GDM1 (cell line): ENCODE measurements around the gene AMIGO1.

Experiments
- DNase-seq: peaks from one replicate; lab custom pipeline; 2025; lab: John Stamatoyannopoulos, UW

AMIGO1 gene

DNA sequence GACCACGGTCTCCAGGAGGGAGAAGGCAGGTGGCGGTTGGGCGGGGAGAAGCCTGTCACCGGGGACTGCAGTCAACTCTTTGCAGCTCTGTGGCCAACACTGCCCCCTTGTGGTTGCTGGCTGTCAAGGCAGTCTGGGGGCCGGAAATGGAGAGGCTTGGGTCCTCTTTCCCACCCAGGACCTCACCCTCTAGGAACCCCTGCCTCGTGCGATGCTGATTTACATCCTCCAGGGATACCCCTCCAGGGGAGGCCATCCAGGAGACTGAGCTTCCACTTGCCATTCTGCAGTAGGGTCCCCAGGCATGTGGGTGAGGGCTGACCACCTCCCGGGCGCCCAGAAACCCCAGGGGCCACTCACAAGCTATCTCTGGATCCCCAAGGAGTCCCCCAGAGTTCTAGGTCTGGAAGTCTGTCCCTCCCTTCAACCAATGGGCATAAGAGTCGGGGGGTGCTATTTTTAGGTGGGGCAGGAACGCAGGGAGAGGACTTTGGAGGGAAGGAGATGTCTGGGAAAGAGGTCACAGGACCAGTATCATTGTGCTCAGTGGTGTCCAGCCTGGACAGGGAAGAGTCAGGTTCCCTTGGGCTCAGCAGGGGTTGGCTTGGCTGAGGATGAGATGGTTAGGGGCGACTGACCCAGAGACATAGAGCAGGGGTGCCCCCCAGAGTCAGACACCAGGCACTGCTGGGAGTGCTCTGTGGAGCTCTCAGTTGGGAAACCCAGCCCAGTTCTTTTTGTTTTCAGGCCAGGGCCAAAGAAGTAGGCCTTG lies 23.0 kb upstream of the AMIGO1 start:
- peak; percentile 62 for DNase-seq

DNA sequence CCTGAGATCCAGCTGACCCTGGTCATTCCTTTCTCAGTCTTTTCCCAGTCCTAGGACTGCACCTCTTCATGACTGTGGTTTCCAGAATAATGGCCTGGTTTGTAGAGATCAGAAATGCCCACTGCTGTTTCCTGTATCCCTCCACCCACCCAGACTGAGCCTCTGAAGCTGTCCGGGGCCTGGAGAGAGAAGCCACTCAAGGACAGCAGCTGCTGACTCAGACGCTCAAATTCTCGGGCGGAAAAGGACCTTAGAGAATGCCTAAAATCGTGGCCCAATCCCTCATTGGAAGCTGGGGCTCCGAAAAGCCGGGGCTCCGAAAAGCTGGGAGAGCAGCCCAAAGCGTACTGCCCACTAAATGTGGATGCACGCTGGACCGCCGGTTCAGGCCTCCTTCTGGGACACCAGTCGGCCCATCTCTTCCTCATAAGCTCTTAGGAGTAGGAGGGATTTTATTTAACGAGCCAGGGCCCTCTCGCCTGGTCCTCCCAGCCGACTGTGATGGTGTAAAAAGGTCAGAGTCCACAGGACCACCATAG lies 22.4 kb upstream of the AMIGO1 start:
- no peak for DNase-seq

DNA sequence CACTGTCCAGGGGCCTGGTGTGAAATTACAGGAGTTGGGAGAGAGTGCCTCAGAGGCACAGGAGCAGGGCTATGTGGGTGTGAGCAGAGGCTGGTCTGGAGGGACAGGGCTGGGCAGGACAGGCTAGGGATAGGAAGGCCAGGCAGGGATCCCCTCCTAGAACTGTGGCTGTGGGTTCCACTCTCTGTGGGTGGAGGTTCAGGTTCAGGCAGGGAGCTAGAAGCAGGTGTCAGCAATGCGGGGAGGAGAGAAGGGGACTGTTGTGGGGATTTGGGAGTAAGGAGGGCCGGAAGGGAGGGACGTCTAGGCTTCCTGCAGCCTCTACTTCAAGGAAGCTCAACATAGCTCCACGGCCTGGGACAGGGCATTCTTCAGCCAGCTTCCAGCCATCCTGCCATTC lies 21.9 kb upstream of the AMIGO1 start:
- no peak for DNase-seq

DNA sequence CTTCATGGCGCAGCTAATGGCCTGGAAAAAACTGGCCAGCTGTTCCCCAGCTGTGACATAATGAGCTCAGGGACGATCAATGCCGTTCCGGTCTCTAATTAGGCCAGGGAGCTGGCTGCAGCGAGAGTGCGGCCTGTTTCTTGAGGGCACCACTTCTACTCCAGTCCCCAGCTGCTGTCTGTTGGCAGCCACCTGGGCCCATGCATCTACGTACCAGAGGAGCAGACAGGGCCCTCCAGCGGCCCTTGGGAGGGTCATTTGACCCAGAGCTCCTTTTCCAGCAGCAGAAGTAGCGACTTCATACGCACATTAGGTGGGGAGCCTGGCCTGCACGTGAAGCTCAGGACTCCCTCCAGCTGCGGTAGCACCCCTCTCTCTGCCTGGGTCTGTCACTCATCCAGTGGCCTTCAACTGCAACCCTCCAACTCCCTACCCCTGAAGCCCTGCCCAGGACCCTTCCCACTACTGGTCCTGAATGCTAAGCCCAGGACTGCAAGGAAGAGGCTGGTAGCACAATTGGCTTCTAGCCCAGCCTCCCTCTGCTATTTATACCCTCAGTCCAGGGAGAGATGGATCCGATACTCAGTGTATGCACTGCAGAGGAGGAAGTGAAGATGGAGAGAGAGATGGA lies 21.0 kb upstream of the AMIGO1 start:
- DNase-seq, result no peak

DNA sequence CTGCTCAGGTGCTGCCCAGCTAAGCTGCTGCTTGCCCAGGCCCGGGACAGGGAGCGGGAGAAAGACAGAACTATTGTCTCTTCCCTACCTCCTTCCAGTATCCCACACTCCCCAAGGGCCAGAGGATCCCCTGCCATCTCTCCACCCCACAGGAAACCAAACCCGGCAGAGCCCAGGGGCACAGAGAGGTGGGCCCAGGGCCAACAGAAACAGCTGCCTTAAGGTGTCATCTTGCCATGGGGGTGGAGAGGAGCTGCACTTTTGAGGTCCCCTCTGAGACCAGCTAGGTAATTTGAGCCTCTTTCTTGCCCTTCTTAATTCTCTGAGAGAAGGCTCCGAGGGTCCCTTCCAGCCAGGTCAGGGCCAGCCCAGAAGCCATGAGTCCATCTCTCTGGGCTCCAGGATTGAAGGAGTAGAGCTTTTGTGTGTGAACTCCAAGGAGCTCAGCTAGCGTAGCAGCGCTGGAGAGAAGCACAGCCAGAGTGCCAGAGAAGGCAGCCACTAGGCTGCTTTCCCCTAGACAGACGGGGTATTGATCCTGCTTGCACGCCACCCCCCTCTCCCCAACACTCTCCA lies 20.4 kb upstream of the AMIGO1 start:
- no peak for DNase-seq

DNA sequence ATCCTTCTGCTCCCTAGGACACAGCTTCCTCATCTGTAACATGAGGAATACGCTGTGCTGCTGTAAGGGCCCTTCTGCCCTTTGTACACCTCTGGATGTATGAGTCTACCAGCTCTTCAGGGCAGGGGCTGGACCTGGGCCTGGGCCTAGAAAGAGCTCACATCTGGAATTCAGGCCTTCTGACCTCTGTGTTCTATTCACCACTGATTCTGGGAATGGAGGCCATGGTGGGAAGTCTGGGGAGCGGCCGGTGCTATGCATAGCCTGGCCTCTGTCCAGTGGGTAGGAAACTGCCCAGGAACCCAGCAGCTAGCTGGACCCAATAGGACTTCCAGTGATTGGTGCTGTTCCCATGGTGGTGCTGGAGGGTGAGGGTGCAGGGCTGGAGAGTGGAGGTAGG lies 19.2 kb upstream of the AMIGO1 start:
- no peak for DNase-seq

DNA sequence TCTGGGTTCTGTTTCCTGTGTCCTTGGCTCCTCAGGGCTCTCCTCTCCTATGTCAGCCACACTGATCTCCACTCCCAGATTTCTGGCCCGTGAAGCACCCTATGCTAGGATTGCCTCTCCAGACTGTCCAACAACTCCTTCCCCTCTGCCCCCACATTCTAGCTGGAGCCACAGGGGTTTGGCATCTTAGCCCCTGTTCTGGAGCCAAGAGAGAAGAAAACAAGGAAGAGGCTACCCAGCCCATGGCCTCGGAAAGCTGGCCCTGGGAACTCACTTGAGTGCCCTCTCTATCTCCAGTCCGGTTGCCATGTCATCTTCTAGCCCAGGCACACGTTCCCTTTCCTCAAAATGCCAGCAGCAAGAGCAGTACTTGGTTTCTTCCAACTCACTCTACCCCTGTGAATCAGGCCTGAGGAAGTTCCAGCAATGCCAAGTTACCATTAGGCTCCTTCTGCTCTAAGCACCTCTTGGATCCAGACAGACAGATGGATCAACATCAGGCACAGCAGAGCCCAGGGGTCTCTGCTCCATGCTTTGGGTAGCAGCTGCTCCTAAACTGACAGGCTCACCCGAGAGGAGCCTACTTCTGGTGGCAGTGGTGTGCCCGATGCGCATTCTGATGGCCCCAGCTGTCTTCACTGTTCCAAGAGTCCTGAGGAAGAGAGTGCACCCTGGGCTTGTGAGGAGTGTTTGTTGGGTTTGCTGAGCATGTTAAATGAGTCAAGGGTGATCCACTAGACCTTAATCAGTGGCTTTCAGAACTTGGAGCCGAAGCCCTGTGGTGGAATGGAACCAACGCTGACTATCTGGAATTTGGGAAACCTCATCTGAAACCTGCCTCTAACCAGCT lies 18.5 kb upstream of the AMIGO1 start:
- no peak for DNase-seq

DNA sequence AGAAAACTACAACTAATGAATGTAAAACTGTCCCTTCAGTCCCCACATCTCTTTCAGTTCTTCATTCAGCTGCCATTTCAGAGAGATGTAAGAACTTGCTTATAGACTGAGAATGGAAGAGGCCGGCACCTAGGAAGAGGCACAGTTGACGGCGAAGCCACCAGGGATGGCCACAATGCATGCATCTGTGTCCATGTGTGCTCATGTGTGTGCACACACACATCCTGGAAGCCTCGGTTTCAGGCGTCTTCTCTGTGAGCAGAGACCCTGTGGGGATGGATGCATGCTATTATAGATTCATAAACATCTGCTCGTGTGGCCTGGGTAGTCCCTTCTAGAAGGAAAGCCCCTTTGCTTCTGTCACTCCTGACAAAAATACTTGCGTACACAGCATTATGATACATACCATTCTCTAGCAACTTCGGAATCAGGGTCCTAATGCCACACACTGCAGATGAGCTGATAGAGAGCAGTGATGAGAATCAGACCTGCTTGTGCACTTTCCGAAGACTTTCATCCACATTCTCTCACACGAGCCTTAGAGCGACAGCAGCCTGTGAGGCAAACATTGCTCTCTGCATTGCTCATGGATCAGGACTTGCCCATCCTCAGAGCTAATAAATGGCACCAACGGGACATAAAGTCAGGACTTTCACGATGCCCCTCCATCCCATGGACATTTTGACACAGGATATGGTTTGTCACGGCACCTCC lies 17.7 kb upstream of the AMIGO1 start:
- DNase-seq, result no peak

DNA sequence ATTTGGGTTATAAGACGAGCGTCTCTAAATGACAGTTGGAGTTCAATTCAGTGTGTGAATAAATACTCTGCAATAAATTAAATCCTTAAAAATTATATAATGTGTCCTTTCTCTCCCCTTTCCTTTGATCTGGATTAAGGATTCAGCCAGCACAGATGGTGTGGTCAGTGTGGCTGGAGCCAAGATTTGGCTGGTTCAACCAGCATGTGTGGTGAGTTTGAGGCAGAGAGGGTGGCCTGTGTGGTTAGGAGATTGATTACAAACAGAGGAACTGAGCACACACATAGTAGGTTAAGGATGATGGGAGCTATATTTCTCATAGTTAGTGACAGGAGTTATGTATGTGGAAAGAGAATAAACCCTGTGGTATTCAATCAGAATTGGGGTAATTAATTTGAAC lies 14.2 kb upstream of the AMIGO1 start:
- DNase-seq, result no peak

DNA sequence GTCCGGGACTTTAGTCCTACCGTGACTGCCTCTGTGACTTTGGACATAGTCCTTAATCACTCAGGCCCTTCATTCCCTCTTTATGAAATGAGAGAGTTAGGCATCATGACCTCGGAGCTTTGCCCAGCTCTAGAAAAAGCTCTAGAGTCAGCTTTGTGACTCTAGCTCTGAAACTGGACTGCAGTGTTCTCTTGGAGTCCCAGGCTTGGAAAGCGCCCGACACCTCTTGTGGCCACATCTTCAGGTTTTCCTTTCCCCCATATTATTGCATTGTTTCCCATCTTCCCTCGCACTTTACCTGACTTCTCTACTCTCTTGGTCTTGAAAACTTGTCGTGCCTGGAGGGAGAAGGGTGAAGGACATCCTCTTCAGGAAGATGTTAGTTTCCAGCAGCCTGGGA lies 12.5 kb upstream of the AMIGO1 start:
- no peak for DNase-seq

DNA sequence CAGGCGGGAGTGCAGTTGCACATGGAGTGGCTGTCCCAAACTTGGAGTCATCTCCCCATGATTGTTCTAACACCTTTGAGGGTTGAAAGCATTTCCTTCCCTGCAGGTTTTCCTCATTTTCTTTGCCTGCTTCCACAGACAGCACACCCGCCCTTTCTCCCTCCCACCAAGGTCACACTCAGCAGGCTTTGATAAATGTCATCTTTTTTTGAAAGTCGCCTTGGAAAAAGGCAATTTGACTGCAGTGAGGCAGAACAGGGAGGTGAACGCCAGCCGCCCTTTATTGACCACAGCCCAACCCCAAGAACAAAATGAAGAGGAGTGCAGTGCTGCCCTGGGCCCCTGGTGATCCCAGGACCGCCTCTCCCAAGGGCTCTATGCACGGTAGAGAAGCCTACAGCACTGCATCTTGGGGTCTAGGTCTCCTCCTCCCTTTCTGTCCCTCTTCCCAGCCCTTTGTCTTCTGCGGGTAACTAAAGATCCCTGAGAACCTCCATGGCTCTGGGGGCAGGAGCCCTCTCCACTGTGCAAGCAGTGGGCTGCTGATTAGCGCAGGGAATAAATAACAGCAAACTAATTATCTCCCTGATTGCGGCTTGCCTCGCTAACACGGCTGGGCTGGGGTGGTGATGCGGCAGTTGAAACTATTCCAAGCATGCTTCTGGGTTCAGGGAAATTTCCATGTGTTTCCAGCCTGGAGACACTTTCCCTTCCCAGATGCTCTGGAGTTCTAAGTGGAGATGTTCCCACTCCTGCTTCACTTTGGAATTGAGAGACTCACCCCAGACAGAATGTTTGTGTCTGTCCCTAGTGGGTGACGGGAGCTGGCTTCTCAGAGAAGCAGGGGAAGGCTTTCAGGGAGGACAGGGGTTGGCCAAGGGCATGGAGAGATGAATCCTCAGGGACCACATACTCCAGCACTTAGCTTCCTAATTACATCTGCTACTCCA lies 11.8 kb upstream of the AMIGO1 start:
- no peak for DNase-seq

DNA sequence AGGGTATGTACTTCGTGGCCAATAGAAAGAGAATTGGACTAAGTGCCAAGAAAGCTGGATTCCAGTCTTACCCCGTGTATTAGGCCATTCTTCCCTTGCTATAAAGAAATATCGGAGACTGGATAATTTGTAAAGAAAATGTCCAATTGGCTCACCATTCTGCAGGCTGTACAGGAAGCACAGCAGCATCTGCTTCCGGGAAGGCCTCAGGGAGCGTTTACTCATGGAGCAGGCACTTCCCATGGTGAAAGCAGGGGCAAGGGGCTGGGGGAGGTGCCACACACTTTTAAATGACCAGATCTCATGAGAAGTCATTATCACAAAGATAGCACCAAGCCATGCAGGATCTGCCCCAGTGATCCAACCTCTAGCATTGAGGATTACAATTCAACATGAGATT lies 7.8 kb upstream of the AMIGO1 start:
- DNase-seq, result no peak

DNA sequence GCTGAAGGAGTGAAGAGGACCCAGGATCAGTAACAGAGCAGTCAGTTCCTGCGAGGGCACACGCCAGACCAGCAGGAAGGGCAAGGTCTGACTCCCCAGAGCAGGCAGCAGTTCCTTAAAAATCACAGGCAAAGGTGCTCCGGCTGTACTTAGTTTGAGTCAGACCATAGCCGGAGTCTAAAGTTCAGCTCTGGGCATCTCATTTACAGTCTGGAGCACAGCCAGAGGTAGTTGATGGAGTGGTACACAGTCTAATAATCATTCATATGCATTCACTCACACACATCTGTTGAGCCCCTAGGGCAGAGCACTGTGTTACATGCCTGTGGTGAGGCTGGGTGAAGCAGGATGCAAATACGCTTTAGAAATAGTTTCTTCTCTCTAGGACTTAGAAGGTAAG lies 7.3 kb upstream of the AMIGO1 start:
- DNase-seq, result no peak

DNA sequence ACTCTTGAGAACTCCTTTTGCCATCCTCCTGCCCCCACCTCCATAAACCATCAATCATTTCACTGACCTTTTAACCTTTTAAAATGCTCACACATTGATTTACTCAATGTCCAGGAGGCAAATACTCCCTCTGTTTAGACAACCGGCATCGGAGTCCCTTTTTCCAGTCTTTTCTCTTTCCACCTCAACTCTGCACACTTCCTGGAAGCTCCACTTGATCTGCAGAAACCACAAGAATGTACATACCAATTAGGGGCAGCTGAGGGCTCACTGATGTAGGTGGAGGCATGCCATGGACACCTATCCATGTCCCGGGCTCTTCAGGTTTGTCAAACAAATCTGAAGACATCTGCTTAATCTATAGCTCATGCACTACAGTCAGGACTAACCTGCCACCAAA lies 5.3 kb upstream of the AMIGO1 start:
- DNase-seq, result no peak

DNA sequence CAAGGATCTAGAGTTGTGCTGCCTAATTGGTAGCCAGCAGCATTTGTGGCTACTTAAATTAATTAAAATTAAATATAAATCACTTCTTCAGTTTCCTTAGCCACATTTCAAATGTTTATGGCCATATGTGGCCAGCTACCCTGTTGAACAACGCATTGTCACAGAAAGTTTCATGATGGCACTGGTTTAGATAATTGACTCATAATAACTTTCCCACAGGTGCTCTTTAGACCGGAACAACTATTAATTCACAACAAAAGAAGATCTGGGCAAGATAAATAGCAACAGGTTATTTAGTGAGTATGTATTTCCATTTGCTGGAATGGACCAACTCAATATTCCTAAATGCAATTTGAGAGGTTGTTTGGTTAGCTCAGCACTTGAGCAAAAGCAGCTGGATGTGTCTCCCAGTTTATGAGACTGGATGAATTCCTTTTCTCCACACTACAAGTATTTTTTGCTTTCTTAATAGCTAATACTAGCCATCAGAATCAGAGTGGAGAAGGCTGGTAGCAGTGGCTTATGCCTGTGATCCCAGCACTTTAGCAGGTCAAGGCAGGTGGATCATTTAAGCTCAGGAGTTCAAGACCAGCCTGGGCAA lies 3.7 kb upstream of the AMIGO1 start:
- no peak for DNase-seq

DNA sequence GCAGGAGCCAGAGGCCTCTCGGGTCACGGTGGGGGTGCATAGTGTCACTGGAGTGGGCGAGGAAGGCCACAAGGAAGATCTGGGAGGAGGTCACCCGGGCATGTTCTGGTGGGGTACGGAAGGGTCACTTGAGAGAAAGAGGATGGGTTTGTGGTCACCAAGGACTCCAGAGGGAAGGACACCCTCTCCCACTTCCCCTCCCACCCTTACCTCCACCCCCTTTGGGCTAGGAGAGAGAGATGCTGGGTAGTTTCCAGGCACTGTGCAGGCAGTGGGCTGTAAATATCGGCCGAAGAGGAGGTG lies 703 bp downstream of the AMIGO1 start:
- DNase-seq, result no peak

DNA sequence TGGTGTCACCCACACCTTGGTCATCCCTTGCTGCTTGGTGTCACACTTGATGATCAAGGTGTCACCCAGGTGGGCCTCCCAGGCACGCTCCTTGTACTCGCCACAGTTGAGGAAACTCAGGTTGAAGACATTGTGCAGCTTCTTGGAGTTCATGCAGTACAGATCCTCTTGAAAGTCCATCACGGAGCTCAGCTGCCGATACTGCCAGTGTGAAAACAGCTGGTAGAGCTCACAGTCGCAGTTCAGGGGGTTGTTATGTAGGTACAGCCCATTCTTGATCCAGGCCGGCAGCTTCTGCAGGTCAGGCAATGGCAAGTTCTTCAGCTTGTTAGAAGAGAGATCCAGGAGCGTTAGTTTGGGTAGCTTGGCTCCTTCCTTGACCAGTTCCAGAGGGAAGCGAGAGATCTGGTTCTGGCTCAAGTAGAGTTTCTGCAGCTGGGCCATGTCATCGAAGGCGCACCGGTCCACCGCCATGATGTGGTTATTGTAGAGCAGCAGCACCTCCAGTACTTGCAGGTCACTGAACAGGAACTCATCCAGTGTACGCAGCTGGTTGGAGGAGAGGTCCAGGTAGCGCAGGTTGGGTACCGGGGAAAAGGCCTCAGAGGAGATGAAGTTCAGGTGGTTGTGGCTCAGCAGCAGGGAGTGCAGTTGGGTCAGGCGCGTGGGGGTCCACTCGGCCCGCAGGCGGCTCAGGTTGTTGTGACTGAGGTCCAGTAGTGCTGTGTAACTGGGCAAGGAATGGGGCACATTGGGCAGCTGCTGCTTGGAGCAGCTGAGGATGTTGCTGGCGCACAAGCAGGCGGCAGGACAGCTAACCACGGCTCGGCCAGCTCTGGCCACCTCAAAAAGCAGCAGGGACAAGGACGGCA lies 1.3 kb downstream of the AMIGO1 start:
- no peak for DNase-seq

DNA sequence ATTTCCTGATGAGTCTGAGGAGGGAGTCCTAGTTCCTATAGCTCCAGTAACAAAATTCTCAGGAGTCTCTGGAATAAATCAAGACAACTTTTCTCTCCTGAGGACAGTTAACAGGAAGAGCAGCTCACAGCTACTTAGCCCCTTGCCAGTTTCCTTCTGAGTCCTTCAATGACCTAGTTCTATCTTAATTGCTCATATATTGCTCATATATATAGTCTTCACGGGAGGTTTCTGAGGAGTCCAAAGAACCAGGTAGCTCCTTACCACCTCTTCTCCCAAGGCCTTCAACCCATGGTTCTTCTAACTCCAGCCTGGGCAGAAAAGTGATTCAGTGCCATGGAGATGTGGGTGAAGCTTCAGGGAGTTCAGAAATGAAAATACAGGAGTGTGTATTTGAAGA lies 4.6 kb downstream of the AMIGO1 start:
- DNase-seq, result no peak

DNA sequence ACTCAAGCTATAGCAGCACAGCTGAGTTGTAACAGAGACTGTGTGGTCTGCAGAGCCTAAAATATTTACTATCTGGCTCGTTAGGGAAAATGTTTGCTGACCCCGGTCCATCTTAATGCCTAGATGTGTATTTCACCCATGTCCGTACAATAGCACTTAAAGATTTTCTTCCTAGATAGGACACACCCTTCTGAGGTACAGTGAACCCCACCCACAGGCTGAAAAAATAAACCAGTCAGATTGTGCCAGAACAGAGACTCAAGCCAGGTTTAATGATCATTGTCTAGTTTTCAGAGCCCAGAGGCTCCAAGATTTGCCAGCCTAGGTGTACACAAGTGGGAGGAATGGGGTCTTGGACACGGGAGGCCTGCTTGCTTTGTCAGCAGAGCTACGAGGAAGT lies 5.6 kb downstream of the AMIGO1 start:
- DNase-seq, result no peak
